ENCODE data around the gene OGFOD2.

Gene OGFOD2

GRCh38 chr12:122989225-122989839 lies 14.3 kb downstream of the OGFOD2 start:
- DNase-seq, result no peak

DNA sequence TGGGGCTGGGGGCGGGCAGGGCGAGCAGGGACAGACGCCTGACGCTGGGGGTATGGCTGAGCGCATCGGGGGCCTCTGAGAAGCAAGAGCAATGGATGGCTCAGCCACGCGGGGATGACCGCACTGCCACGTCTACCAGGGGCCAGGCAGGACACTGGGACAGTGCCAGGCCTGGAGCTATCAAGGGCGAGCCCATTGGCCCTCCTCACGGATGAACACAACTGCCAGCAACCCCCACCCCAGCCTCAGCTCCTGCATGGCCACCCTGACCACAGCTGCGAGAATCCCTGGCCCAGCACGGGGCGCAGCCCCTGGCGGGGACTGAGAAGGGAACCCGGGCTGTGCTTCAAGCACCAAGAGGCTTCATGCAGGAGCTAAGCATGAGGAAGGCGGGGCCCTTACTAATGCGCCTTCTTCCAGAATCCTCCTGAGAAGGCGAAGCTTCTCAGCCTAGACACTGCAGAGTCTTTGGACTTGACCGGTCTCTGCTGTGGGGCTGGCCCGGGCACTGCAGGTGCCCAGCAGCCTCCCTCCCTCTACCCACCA lies 14.9 kb downstream of the OGFOD2 start:
- DNase-seq, result no peak

- no peak for DNase-seq
These were observed 15.5 kb downstream of the OGFOD2 start for GRCh38 chr12:122990561-122990960.

DNA sequence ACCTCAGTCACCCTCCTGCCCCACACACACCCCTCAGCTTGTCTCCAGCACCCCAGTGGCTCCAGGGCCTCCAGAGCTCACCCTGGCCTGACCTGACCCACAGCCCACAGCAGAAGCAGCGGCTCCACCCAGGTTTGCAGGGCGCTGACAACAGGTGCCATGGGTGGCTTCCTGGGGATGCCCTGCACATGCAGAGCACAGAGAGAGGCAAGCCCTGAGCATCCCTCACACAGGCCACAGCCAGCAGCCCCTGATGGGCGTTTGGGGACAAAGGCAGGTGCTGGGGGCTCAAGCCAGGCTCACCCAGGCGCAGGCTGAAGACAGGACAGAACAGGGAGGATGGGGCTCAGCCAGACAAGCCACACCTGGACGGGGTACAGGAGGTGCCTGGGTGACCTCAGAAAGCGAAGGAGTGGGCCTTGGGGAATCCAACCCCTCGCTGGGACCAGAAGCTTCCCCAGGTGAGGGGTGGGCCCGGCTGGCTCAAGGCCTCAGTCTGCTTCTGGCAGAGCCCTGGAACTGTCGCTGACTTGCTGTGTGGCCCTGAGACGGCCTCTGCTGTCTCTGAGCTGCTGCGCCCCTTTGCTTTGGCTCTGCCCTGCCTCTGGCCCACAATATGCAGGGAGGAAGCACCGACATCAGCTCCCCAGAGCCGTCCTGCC lies 16.0 kb downstream of the OGFOD2 start:
- no peak for DNase-seq

- DNase-seq, result no peak
These were observed 16.7 kb downstream of the OGFOD2 start for GRCh38 chr12:122991623-122992275.

- no peak for DNase-seq
These were observed 17.3 kb downstream of the OGFOD2 start for GRCh38 chr12:122992386-122992785.

- DNase-seq, result no peak
These were observed 19.2 kb downstream of the OGFOD2 start for GRCh38 chr12:122994140-122994675.

- no peak for DNase-seq
These were observed 19.9 kb downstream of the OGFOD2 start for GRCh38 chr12:122994781-122995502.

GRCh38 chr12:122995503-122996187 lies 20.6 kb downstream of the OGFOD2 start:
- no peak for DNase-seq

- no peak for DNase-seq
These were observed 21.2 kb downstream of the OGFOD2 start for GRCh38 chr12:122996188-122996601.

GRCh38 chr12:122996621-122997342 lies 21.7 kb downstream of the OGFOD2 start:
- no peak for DNase-seq

GRCh38 chr12:122997343-122998250 lies 22.6 kb downstream of the OGFOD2 start:
- no peak for DNase-seq

- no peak for DNase-seq
These were observed 23.3 kb downstream of the OGFOD2 start for GRCh38 chr12:122998316-122998715.

- DNase-seq, result no peak
These were observed 24.3 kb downstream of the OGFOD2 start for GRCh38 chr12:122999196-122999946.

- no peak for DNase-seq
These were observed 25.0 kb downstream of the OGFOD2 start for GRCh38 chr12:122999986-123000420.

DNA sequence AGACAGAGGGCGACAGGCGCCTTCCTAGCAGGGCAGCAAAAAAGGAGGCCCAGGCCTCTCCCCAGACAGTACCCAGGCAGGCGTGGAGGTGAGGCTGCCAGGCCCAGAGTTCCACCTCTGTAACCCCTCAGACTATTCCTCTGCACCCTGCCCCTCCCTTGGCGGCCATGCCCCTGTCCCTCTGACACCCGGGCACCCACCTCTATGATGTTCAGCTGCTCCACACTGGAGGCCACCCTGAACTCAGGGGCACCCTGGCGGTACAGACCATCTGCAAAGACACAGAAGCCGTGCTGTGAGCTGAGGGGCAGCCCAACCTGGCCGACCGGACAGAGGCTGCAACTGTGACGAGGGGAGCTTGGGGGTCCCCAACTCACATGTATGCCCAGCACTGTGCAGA lies 25.5 kb downstream of the OGFOD2 start:
- no peak for DNase-seq

DNA sequence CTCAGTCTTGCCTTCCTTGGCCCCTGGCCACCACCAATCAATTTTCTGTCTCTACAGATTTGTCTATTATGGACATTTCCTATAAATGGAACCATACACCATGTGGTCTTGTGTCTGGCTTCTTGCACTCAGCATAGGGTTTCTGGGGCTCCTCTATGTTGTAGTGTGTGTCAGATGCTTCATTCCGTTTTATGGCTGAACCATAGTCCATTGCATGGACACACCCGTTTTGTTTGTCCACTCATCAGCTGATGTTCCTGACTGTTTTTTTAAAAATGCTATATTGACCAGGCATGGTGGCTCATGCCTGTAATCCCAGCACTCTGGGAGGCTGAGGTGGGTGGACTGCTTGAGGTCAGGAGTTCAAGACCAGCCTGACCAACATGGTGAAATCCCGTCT lies 26.4 kb downstream of the OGFOD2 start:
- DNase-seq, result no peak

GRCh38 chr12:123003257-123003656 lies 28.2 kb downstream of the OGFOD2 start:
- no peak for DNase-seq

DNA sequence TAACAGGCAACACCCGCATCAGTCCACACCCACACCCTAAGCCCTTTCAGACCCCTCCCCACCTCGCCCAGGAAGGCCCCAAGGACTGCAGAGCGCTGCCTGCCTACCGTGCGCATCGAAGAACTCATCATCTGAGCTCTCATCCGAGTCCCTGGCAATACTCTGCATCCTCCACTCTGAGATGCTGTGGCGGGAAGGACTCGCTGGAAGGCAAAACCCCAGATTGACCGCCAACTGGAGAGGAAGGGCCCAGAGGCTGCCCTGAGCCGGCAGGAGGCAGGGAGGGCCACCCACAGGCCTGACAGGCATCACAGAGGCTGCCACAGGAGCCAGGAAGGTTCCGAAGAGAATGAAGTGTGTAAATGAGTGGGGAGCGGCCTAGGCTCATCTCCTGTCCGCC lies 29.2 kb downstream of the OGFOD2 start:
- DNase-seq, result no peak
